Psoas muscle (tissue), 8 donors: ENCODE data around the gene TMEM207. TPM values are rescaled to one million over a fixed set of nuclear protein-coding genes. Genes with fewer than 3 reads are reported as not detected.

Experiments used
- ATAC-seq, 4 donors: fragments of 200-7000 bp; cut with Tn5 transposase; one replicate each; pipeline ENCODE4 v1.9.1; 2020; ENCODE audit warnings: moderate library complexity in 3 of 4, mild to moderate bottlenecking in 2 of 4
- DNase-seq, 2 donors: peaks; one replicate each; pipeline ENCODE4 v3.0.0-alpha.2; 2020
- H3K27ac ChIP-seq: fragments of 200-600 bp; one replicate; pipeline ENCODE4 v1.8.0; 2022
- H3K27me3 ChIP-seq, 3 donors: fragments of 200-600 bp in 1 of 3; one replicate each; pipeline versions ENCODE4 v1.6.1 to v1.8.0; 2013 to 2022; ENCODE audit warnings: low read length in 2 of 3, mild to moderate bottlenecking in 2 of 3, moderate library complexity in 1 of 3; ENCODE audit not compliant: insufficient read depth in 3 of 3
- H3K36me3 ChIP-seq, 2 donors: fragments of 200-600 bp in 1 of 2; one replicate each; pipeline versions ENCODE4 v1.6.1 to v1.8.0; 2013 to 2022; ENCODE audit warnings: low read depth in 1 of 2, mild to moderate bottlenecking in 1 of 2, moderate library complexity in 1 of 2; ENCODE audit not compliant: insufficient read depth in 1 of 2
- H3K4me1 ChIP-seq: fragments of 200-600 bp; one replicate; pipeline ENCODE4 v1.8.0; 2022
- H3K4me3 ChIP-seq: fragments of 200-600 bp; one replicate; pipeline ENCODE4 v1.8.0; 2022; ENCODE audit warnings: mild to moderate bottlenecking
- H3K9me3 ChIP-seq: fragments of 200-600 bp; one replicate; pipeline ENCODE4 v1.8.0; 2022
- WGBS, 3 donors: extraction: QIAGEN DNeasy Blood & Tissue Kit; methylation state at CpG; one replicate each; pipeline versions ENCODE4 v1.1.6 to v1.1.7; 2013; 5-methylcytosine and 5-hydroxymethylcytosine counted together
- intact Hi-C, 2 donors: fragments of 100-400 bp; cut with DNase I; formaldehyde crosslinking; loops; one replicate each; pipeline versions ENCODE4 v1.11.0 to v1.14.2; 2022
- polyA plus RNA-seq, 3 donors: library from polyadenylated mRNA; stranded (reverse); fragments of 200-250 nt; gene quantifications; one replicate each; pipeline ENCODE4 v1.2.3, GENCODE V29; 2013
- total RNA-seq, 4 donors: library from RNA; stranded (reverse); fragmentation: NEBNext Ultra II Directional in 2 of 4; extraction: Animal tissue kit (Norgen Biotek cat#: 25700) in 2 of 4; gene quantifications; one replicate each; pipeline versions ENCODE4 v1.2.1 to v1.2.4, GENCODE V29; 2021 to 2023
- TF ChIP-seq, protein P1 (sequence below): fragments of 200-600 bp; IDR thresholded peaks from one replicate; pipeline ENCODE4 v1.8.0; 2022; ENCODE audit warnings: antibody characterized with exemption
- donor health status: healthy with polysubstance abuse.
- donor health status: DM: no; HTN: no; CAD: no; lungs with moderate emphysema.
- donor health status: Bipolar disorder and iron deficiency.
- donor health status: healthy.
- donor health status: DM: yes; HTN: yes; CAD: no.
- donor health status: DM: no; HTN: no; CAD: no.
- donor health status: DM: no; HTN: no; CAD: no.
- donor health status: DM: yes; HTN: yes; CAD: no.

TMEM207 gene
- total and polyA plus RNA-seq, 7 donors, result not detected

DNA sequence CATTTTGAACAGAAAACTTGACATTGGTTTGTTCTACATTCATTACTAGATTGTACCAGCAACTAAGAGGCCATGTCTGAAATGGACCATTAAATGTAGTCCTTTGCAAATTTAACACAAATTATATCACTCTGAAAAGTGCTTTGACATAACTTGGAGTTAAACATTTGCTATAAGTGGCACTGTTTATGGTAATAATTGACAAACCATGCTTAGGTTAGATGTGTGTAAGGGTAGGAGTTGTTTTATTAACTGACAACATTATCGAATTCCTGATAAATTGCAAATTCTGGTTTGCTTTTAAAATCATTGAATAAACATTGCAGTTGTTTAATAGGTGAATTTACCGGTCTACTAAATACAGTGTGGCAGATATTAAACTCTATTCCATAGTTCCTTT, 6.1 kb upstream of the TMEM207 start:
- intact Hi-C loops, result no loop called here
- H3K4me3 ChIP-seq, result no peak overlapping the region
- H3K27me3 ChIP-seq, result peaks cover 0 to 2% (median 0%) of the 10 kb centered on the region in 3 donors
- ATAC-seq (no peak), DNase-seq (no peak)
- no peaks in the 10 kb centered on the region for H3K36me3 ChIP-seq
- TF ChIP-seq, protein P1, sequence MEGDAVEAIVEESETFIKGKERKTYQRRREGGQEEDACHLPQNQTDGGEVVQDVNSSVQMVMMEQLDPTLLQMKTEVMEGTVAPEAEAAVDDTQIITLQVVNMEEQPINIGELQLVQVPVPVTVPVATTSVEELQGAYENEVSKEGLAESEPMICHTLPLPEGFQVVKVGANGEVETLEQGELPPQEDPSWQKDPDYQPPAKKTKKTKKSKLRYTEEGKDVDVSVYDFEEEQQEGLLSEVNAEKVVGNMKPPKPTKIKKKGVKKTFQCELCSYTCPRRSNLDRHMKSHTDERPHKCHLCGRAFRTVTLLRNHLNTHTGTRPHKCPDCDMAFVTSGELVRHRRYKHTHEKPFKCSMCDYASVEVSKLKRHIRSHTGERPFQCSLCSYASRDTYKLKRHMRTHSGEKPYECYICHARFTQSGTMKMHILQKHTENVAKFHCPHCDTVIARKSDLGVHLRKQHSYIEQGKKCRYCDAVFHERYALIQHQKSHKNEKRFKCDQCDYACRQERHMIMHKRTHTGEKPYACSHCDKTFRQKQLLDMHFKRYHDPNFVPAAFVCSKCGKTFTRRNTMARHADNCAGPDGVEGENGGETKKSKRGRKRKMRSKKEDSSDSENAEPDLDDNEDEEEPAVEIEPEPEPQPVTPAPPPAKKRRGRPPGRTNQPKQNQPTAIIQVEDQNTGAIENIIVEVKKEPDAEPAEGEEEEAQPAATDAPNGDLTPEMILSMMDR, result no peak
- 88 to 97% (median 90%) methylated on average over 2 of the region's 2 CpGs for WGBS, 3 donors
- no peaks in the 10 kb centered on the region for H3K4me1 ChIP-seq
- H3K27ac ChIP-seq, result no peak overlapping the region
- no peaks in the 10 kb centered on the region for H3K9me3 ChIP-seq

DNA sequence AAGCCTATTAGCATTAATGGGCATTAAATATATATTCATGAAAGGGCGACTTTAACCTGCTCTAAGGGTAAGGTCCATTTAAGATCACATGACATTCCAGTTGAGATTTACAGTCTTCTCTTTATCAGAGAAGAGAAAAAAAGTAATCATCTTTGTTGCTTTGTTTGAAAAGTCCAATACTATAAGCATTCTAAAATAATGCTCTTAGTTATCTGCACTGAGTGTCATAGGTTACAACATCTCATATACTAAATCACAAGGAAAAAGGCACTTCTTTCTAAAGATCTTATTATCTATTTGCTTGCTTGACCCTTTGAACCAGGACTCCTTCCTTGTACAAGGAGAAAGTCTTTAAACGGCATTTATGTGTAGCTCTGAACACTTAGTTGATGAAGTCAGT, 1.4 kb downstream of the TMEM207 start:
- WGBS, 3 donors, result 59 to 66% (median 65%) methylated on average over 2 of the region's 2 CpGs
- Histone ChIP-seq H3K36me3 (no peaks in the 10 kb centered on the region), H3K27ac (no peak overlapping the region), H3K9me3 (no peaks in the 10 kb centered on the region), H3K27me3 (peaks cover 0 to 2% (median 0%) of the 10 kb centered on the region in 3 donors), H3K4me3 (no peak overlapping the region), H3K4me1 (no peaks in the 10 kb centered on the region)
- TF ChIP-seq, protein P1, result no peak
- DNase-seq (no peak), ATAC-seq (no peak)
- intact Hi-C loops, result no loop called here

DNA sequence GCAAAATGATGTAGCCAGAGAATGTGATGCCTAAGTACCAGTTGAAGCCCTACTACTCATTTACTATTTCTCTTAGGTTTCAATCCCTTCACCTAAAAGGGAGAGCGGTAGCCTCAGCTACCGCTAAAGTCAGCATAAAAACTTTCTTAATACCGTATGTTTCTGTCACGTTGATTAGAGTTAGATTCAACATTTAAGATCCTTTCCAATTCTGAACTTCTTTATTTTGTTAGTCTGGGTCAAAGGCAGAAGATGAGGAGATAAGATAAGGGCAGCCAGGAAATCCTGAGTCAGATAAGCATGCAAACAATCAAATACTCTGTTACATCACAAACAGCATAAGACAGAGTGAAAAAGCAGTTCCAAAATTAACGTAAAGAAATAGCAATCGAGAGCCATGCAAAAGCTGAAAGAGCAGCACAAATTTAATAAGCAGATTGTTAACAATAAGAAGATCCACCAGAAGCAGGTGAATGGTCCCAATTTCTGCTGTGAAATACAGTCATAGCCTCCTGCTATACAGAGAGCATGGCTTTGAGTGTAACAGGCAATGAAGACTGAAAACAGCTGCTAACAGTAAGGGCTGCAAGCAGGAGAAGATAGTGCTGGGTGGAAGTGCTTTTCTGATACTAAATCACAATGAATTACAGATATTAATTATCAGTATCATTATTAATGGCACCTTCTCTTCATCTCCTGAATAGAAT, 3.0 kb downstream of the TMEM207 start:
- Histone ChIP-seq H3K9me3 (no peaks in the 10 kb centered on the region), H3K27ac (no peak overlapping the region), H3K4me3 (no peak overlapping the region), H3K36me3 (no peaks in the 10 kb centered on the region), H3K27me3 (peaks cover 0 to 2% (median 0%) of the 10 kb centered on the region in 3 donors), H3K4me1 (no peaks in the 10 kb centered on the region)
- ATAC-seq (no peak), DNase-seq (no peak)
- 51 to 67% (median 63%) methylated on average over 6 of the region's 6 CpGs for WGBS, 3 donors
- intact Hi-C loops, result no loop called here
- TF ChIP-seq, protein P1, result no peak

DNA sequence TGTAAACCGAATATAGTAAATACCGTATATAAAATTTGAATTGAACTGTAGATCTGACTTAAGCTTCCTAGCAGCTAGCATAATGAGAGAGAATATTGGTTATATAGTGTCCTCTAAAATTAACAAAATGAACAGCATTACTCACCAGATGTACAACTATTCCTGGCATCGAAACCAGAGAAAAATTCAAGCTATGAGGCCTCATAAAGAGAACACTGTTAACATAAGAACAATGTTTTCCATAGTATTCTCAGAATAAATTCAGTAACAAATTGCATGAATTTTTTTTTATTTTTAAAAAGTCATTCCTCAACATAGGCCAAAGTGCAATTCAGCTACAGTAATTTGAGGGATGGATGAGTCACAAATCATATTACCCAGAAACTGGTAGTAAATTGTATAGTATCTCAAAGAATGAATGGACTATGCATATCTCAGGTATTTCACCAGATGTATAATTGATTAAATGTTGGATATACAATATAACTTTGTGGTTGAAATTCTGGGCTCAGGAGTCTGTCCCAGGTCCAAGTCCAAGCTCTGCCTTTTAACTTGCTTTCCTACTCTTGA, 5.0 kb downstream of the TMEM207 start:
- ATAC-seq (no peak), DNase-seq (no peak)
- TF ChIP-seq, protein P1, result no peak
- Histone ChIP-seq H3K4me3 (no peak overlapping the region), H3K27ac (no peak overlapping the region), H3K36me3 (no peaks in the 10 kb centered on the region), H3K4me1 (no peaks in the 10 kb centered on the region), H3K27me3 (no peaks in the 10 kb centered on the region), H3K9me3 (no peaks in the 10 kb centered on the region)
- intact Hi-C loops, result no loop called here
- WGBS, 3 donors, result 71 to 80% (median 77%) methylated on average over 3 of the region's 3 CpGs
